ENCODE measurements around the gene CCNA1.
A peak's percentile ranks its signal among the peaks of the same experiment; 100 is the strongest.

Gene CCNA1

GRCh38 chr13:36432106-36432544, at the start of gene CCNA1:
Gene CCNA1, plus strand, starts transcription at chr13:36432495. Its CDS starts 562 bp downstream, at chr13:36433057.
- DNase-seq (ENCODE audit: low read depth in 2 of 2) = peak in 1 of 2 donors; percentile 22

- no peak for DNase-seq (ENCODE audit: low read depth in 2 of 2)
Observed at GRCh38 chr13:36385489-36385888, 46.8 kb upstream of the CCNA1 start.

GRCh38 chr13:36395280-36395679, 37.0 kb upstream of the CCNA1 start:
- no peak for DNase-seq (ENCODE audit: low read depth in 2 of 2)

GRCh38 chr13:36405151-36405550, 27.1 kb upstream of the CCNA1 start:
- DNase-seq (ENCODE audit: low read depth in 2 of 2) = no peak

- DNase-seq (ENCODE audit: low read depth in 2 of 2) = no peak
Observed at GRCh38 chr13:36412736-36413135, 19.6 kb upstream of the CCNA1 start.

- no peak for DNase-seq (ENCODE audit: low read depth in 2 of 2)
Observed at GRCh38 chr13:36413161-36413560, 19.1 kb upstream of the CCNA1 start.

- no peak for DNase-seq (ENCODE audit: low read depth in 2 of 2)
Observed at GRCh38 chr13:36414461-36414860, 17.8 kb upstream of the CCNA1 start.

GRCh38 chr13:36417331-36417730, 15.0 kb upstream of the CCNA1 start:
- DNase-seq (ENCODE audit: low read depth in 2 of 2) = no peak

GRCh38 chr13:36418022-36418805, 14.1 kb upstream of the CCNA1 start:
- no peak for DNase-seq (ENCODE audit: low read depth in 2 of 2)

- peak; percentile 44 to 61 for DNase-seq (ENCODE audit: low read depth in 2 of 2)
Observed at GRCh38 chr13:36420437-36420891, 11.8 kb upstream of the CCNA1 start.

GRCh38 chr13:36421447-36421846, 10.8 kb upstream of the CCNA1 start:
- no peak for DNase-seq (ENCODE audit: low read depth in 2 of 2)

GRCh38 chr13:36428086-36428485, 4.2 kb upstream of the CCNA1 start:
- no peak for DNase-seq (ENCODE audit: low read depth in 2 of 2)

- no peak for DNase-seq (ENCODE audit: low read depth in 2 of 2)
Observed at GRCh38 chr13:36430247-36431203, 1.8 kb upstream of the CCNA1 start.

GRCh38 chr13:36431204-36432105, 840 bp upstream of the CCNA1 start:
- DNase-seq (ENCODE audit: low read depth in 2 of 2) = no peak

- no peak for DNase-seq (ENCODE audit: low read depth in 2 of 2)
Observed at GRCh38 chr13:36436811-36437210, 4.5 kb downstream of the CCNA1 start.

- DNase-seq (ENCODE audit: low read depth in 2 of 2) = no peak
Observed at GRCh38 chr13:36438594-36439483, 6.5 kb downstream of the CCNA1 start.

GRCh38 chr13:36445278-36445677, 13.0 kb downstream of the CCNA1 start:
- DNase-seq (ENCODE audit: low read depth in 2 of 2) = no peak

- no peak for DNase-seq (ENCODE audit: low read depth in 2 of 2)
Observed at GRCh38 chr13:36445891-36446351, 13.6 kb downstream of the CCNA1 start.

GRCh38 chr13:36447501-36447900, 15.2 kb downstream of the CCNA1 start:
- no peak for DNase-seq (ENCODE audit: low read depth in 2 of 2)

GRCh38 chr13:36450534-36450933, 18.2 kb downstream of the CCNA1 start:
- DNase-seq (ENCODE audit: low read depth in 2 of 2) = no peak

Measured in stimulated activated CD4-positive, alpha-beta T cell treated with anti-CD3 and anti-CD28 coated beads, Interleukin-15, amount 100 ng/mL, for 48 hours (primary cell).